ENCODE data around the gene ZP3.

DNA sequence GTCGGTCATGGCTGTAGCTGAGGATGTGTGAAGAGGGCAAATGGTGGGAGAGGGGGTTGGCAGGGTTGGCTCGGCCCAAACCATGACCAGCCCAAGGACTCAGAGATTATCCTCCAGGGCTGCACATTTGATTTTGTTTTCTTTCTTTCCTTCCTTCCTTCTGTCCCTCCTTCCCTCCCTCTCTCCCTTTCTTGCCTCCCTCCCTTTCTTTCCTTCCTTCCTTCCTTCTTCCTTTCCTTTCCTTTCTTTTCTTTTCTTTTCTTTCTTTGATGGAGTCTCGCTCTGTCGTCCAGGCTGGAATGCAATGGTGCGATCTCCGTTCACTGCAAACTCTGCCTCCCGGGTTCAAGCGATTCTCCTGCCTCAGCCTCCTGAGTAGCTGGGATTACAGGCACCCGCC lies 19.0 kb upstream of the ZP3 start:
- TF ChIP-seq, protein P1, sequence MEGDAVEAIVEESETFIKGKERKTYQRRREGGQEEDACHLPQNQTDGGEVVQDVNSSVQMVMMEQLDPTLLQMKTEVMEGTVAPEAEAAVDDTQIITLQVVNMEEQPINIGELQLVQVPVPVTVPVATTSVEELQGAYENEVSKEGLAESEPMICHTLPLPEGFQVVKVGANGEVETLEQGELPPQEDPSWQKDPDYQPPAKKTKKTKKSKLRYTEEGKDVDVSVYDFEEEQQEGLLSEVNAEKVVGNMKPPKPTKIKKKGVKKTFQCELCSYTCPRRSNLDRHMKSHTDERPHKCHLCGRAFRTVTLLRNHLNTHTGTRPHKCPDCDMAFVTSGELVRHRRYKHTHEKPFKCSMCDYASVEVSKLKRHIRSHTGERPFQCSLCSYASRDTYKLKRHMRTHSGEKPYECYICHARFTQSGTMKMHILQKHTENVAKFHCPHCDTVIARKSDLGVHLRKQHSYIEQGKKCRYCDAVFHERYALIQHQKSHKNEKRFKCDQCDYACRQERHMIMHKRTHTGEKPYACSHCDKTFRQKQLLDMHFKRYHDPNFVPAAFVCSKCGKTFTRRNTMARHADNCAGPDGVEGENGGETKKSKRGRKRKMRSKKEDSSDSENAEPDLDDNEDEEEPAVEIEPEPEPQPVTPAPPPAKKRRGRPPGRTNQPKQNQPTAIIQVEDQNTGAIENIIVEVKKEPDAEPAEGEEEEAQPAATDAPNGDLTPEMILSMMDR (IDR thresholded peaks at IDR 0.05): no peak
- no peak for TF ChIP-seq ZFX (IDR thresholded peaks at IDR 0.05; ENCODE audit: borderline replicate concordance)
